Natural killer cell (primary cell): ENCODE data around the gene JAKMIP3. TPM values are rescaled to one million over a fixed set of nuclear protein-coding genes. Genes with fewer than 3 reads are reported as not detected.

ENCODE experiments used
- ATAC-seq, 3 donors: fragments of 150-1000 bp in 2 of 3; fragments of 200-7000 bp in 1 of 3; cut with Tn5 transposase; 1 replicate in 1 of 3; 2 replicates in 2 of 3; pipeline ENCODE4 v1.10.0; 2021; ENCODE audit warnings: mild to moderate bottlenecking in 2 of 3, moderate library complexity in 2 of 3
- DNase-seq, 2 donors: peaks; one replicate each; pipeline versions ENCODE4 v3.0.0 to v3.0.0-alpha.2; 2013 to 2021; ENCODE audit warnings: mixed read lengths in 1 of 2
- H3K27ac ChIP-seq: one replicate; pipeline ENCODE4 v1.5.1; 2013; ENCODE audit warnings: mild to moderate bottlenecking, low read length
- H3K27me3 ChIP-seq: one replicate; pipeline ENCODE4 v1.6.1; 2013; ENCODE audit warnings: low read length; ENCODE audit not compliant: control insufficient read depth, insufficient read depth
- H3K36me3 ChIP-seq: one replicate; pipeline ENCODE4 v1.6.1; 2013; ENCODE audit warnings: low read length; ENCODE audit not compliant: control insufficient read depth, insufficient read depth
- H3K4me1 ChIP-seq: one replicate; pipeline ENCODE4 v1.6.1; 2013; ENCODE audit warnings: low read length; ENCODE audit not compliant: control insufficient read depth, insufficient read depth
- H3K4me3 ChIP-seq: one replicate; pipeline ENCODE4 v1.5.1; 2013; ENCODE audit warnings: low read length
- H3K9me3 ChIP-seq: one replicate; pipeline ENCODE4 v1.6.1; 2013; ENCODE audit warnings: low read length; ENCODE audit not compliant: control insufficient read depth, insufficient read depth
- H3K27ac Mint-ChIP-seq, 2 donors: one replicate each; pipeline ENCODE4 v1.8.0; 2022; ENCODE audit warnings: mild to moderate bottlenecking in 2 of 2, mixed read lengths in 2 of 2, moderate library complexity in 1 of 2
- H3K27me3 Mint-ChIP-seq, 2 donors: one replicate each; pipeline ENCODE4 v1.8.0; 2022; ENCODE audit warnings: low read depth in 2 of 2, mixed read lengths in 2 of 2
- H3K36me3 Mint-ChIP-seq: one replicate; pipeline ENCODE4 v1.8.0; 2022; ENCODE audit warnings: mixed read lengths
- H3K4me1 Mint-ChIP-seq, 2 donors: one replicate each; pipeline ENCODE4 v1.8.0; 2022; ENCODE audit warnings: mixed read lengths in 2 of 2
- H3K4me3 Mint-ChIP-seq: one replicate; pipeline ENCODE4 v1.8.0; 2022; ENCODE audit warnings: mild to moderate bottlenecking, moderate library complexity, mixed read lengths
- H3K9me3 Mint-ChIP-seq, 2 donors: one replicate each; pipeline ENCODE4 v1.8.0; 2022; ENCODE audit warnings: mixed read lengths in 2 of 2
- CTCF ChIP-seq: fragments of 200-600 bp; IDR thresholded peaks from one replicate; pipeline ENCODE4 v1.8.0; 2022; ENCODE audit warnings: antibody characterized with exemption
- WGBS: methylation state at CpG from one replicate; pipeline ENCODE4 v1.1.7; 2013; ENCODE audit warnings: missing lambda C conversion rate; ENCODE audit not compliant: insufficient coverage; 5-methylcytosine and 5-hydroxymethylcytosine counted together
- intact Hi-C: fragments of 100-400 bp; cut with micrococcal nuclease; formaldehyde crosslinking; loops from one replicate; pipeline ENCODE4 v1.14.2; 2022
- total RNA-seq, 4 donors: library from RNA; stranded (reverse); fragments of 120-200 nt in 1 of 4; gene quantifications; one replicate each; pipeline versions ENCODE4 v1.2.3 to v1.2.4, GENCODE V29; 2013 to 2022

The JAKMIP3 gene
- total RNA-seq, 3 donors from 2014 or later (not counting 1 experiment from before 2014, with no cell fraction given), result 0.19 to 0.45 (median 0.20) TPM

- WGBS, result 60% methylated on average over 22 of the region's 22 CpGs
- peaks cover 18 to 20% of the 10 kb centered on the region in 2 donors for H3K27me3 Mint-ChIP-seq
- intact Hi-C loops, result no loop called here
Observed at GRCh38 chr10:132043861-132044695, 21.7 kb upstream of the JAKMIP3 start.

GRCh38 chr10:132044803-132045202 lies 20.9 kb upstream of the JAKMIP3 start:
- Histone ChIP-seq H3K4me1 (no peaks in the 10 kb centered on the region), H3K27me3 (no peaks in the 10 kb centered on the region), H3K4me3 (no peak overlapping the region), H3K27ac (no peak overlapping the region), H3K9me3 (no peaks in the 10 kb centered on the region), H3K36me3 (no peaks in the 10 kb centered on the region)
- 81% methylated on average over 18 of the region's 18 CpGs for WGBS
- Mint-ChIP-seq H3K4me1 (no peaks in the 10 kb centered on the region), H3K9me3 (no peaks in the 10 kb centered on the region), H3K27ac (no peak overlapping the region), H3K4me3 (no peak overlapping the region), H3K27me3 (peaks cover 21 to 27% of the 10 kb centered on the region in 2 donors), H3K36me3 (no peaks in the 10 kb centered on the region)
- no peak for TF ChIP-seq CTCF
- DNase-seq (no peak), ATAC-seq (no peak)
- intact Hi-C loops, result no loop called here

More at GRCh38 chr10:132043861-132044695, 21.7 kb upstream of the JAKMIP3 start:
- Mint-ChIP-seq H3K9me3 (no peaks in the 10 kb centered on the region), H3K4me3 (no peak overlapping the region), H3K36me3 (no peaks in the 10 kb centered on the region), H3K27ac (no peak overlapping the region), H3K4me1 (no peaks in the 10 kb centered on the region)
- ATAC-seq (no peak), DNase-seq (no peak)
- Histone ChIP-seq H3K36me3 (no peaks in the 10 kb centered on the region), H3K4me3 (no peak overlapping the region), H3K27ac (no peak overlapping the region), H3K27me3 (no peaks in the 10 kb centered on the region), H3K9me3 (no peaks in the 10 kb centered on the region), H3K4me1 (no peaks in the 10 kb centered on the region)
- no peak for TF ChIP-seq CTCF

GRCh38 chr10:132045324-132045723 lies 20.4 kb upstream of the JAKMIP3 start:
- no peak overlapping the region for H3K27ac ChIP-seq
- no peaks in the 10 kb centered on the region for H3K9me3 Mint-ChIP-seq
- H3K36me3 Mint-ChIP-seq, result no peaks in the 10 kb centered on the region
- ATAC-seq (no peak), DNase-seq (no peak)
- no peaks in the 10 kb centered on the region for H3K9me3 ChIP-seq
- H3K27me3 Mint-ChIP-seq, result peaks cover 25 to 27% of the 10 kb centered on the region in 2 donors
- no peak overlapping the region for H3K27ac Mint-ChIP-seq
- 82% methylated on average over 9 of the region's 9 CpGs for WGBS
- H3K4me1 ChIP-seq, result no peaks in the 10 kb centered on the region
- H3K4me1 Mint-ChIP-seq, result no peaks in the 10 kb centered on the region
- H3K4me3 Mint-ChIP-seq, result no peak overlapping the region
- no peak for TF ChIP-seq CTCF
- no peaks in the 10 kb centered on the region for H3K27me3 ChIP-seq
- H3K36me3 ChIP-seq, result no peaks in the 10 kb centered on the region
- intact Hi-C loops, result no loop called here
- no peak overlapping the region for H3K4me3 ChIP-seq
